ENCODE data around the gene ZFPL1. TPM values are rescaled to one million over a fixed set of nuclear protein-coding genes. Genes with fewer than 3 reads are reported as not detected.

The ZFPL1 gene
- total and polyA plus RNA-seq, 4 donors = 12.3 to 19.2 (median 16.3) TPM

DNA sequence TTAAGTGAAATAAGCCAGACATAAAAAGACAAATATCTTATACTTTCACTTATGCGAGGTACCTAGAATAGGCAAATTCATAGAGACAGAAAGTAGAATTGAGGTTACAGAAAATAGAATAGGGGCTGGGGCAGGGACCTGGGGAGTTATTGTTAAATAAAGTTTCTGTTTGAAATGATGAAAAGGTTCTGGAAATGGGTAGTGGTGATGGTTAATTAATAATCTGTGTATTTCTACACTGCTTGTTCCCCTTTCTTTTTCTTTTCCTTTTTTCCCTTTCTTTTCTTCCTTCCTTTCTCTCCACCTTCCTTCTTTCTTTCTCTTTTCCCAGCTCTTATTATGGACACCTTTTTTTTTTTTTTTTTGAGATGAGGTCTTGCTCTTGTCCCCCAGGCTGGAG lies 28.5 kb upstream of the ZFPL1 start:
- H3K27me3 ChIP-seq (ENCODE audit: control insufficient read depth in 4 of 4, insufficient read depth in 4 of 4, low read length in 3 of 4) = no peaks in the 10 kb centered on the region
- no peak overlapping the region for H3K27ac ChIP-seq (ENCODE audit: low read depth in 1 of 2, low read length in 2 of 2)
- 89% methylated on average over 1 of the region's 1 CpG for WGBS
- no peak for DNase-seq (ENCODE audit: low spot score)
- H3K4me3 ChIP-seq (ENCODE audit: low read depth in 1 of 3, low read length in 3 of 3) = no peak overlapping the region
- H3K36me3 ChIP-seq (ENCODE audit: control insufficient read depth in 4 of 4, insufficient read depth in 3 of 4, low read depth in 1 of 4, low read length in 3 of 4) = no peaks in the 10 kb centered on the region
- TF ChIP-seq YY1 (IDR thresholded peaks at IDR 0.05) (no peak), HNF4A (conservative IDR thresholded peaks at IDR 0.05) (no peak), FOXA1 (IDR thresholded peaks at IDR 0.05) (no peak)
- TF ChIP-seq, protein P1, sequence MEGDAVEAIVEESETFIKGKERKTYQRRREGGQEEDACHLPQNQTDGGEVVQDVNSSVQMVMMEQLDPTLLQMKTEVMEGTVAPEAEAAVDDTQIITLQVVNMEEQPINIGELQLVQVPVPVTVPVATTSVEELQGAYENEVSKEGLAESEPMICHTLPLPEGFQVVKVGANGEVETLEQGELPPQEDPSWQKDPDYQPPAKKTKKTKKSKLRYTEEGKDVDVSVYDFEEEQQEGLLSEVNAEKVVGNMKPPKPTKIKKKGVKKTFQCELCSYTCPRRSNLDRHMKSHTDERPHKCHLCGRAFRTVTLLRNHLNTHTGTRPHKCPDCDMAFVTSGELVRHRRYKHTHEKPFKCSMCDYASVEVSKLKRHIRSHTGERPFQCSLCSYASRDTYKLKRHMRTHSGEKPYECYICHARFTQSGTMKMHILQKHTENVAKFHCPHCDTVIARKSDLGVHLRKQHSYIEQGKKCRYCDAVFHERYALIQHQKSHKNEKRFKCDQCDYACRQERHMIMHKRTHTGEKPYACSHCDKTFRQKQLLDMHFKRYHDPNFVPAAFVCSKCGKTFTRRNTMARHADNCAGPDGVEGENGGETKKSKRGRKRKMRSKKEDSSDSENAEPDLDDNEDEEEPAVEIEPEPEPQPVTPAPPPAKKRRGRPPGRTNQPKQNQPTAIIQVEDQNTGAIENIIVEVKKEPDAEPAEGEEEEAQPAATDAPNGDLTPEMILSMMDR (IDR thresholded peaks at IDR 0.05; ENCODE audit: low read depth, low read length, missing input control) = no peak
- H3K4me1 ChIP-seq (ENCODE audit: control insufficient read depth in 4 of 4, insufficient read depth in 4 of 4, low read length in 3 of 4) = peaks cover 0 to 4% (median 1%) of the 10 kb centered on the region in 4 donors
- H3K9ac ChIP-seq (ENCODE audit: low read depth in 1 of 2, low read length in 2 of 2) = no peak overlapping the region
- no peaks in the 10 kb centered on the region for H3K9me3 ChIP-seq (ENCODE audit: control insufficient read depth in 4 of 4, low read length in 3 of 4)

GRCh38 chr11:65056999-65057398 lies 27.0 kb upstream of the ZFPL1 start:
- 97% methylated on average over 6 of the region's 6 CpGs for WGBS
- TF ChIP-seq HNF4G (IDR thresholded peaks at IDR 0.05) (no peak), FOXA2 (IDR thresholded peaks at IDR 0.05) (no peak), TAF1 (conservative IDR thresholded peaks at IDR 0.05) (no peak), YY1 (IDR thresholded peaks at IDR 0.05) (no peak), RAD21 (IDR thresholded peaks at IDR 0.05) (no peak), HNF4A (conservative IDR thresholded peaks at IDR 0.05) (no peak), ZBTB33 (IDR thresholded peaks at IDR 0.05) (no peak), RXRA (IDR thresholded peaks at IDR 0.05) (no peak), NR2F2 (IDR thresholded peaks at IDR 0.05) (no peak), FOXA1 (IDR thresholded peaks at IDR 0.05) (no peak), SP1 (IDR thresholded peaks at IDR 0.05) (no peak), JUND (IDR thresholded peaks at IDR 0.05) (no peak)
- TF ChIP-seq, protein P1 (IDR thresholded peaks at IDR 0.05; ENCODE audit: low read depth, low read length, missing input control) = no peak
- TF ChIP-seq, protein P2, sequence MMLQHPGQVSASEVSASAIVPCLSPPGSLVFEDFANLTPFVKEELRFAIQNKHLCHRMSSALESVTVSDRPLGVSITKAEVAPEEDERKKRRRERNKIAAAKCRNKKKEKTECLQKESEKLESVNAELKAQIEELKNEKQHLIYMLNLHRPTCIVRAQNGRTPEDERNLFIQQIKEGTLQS (IDR thresholded peaks at IDR 0.05) = no peak
- TF ChIP-seq, protein P3, sequence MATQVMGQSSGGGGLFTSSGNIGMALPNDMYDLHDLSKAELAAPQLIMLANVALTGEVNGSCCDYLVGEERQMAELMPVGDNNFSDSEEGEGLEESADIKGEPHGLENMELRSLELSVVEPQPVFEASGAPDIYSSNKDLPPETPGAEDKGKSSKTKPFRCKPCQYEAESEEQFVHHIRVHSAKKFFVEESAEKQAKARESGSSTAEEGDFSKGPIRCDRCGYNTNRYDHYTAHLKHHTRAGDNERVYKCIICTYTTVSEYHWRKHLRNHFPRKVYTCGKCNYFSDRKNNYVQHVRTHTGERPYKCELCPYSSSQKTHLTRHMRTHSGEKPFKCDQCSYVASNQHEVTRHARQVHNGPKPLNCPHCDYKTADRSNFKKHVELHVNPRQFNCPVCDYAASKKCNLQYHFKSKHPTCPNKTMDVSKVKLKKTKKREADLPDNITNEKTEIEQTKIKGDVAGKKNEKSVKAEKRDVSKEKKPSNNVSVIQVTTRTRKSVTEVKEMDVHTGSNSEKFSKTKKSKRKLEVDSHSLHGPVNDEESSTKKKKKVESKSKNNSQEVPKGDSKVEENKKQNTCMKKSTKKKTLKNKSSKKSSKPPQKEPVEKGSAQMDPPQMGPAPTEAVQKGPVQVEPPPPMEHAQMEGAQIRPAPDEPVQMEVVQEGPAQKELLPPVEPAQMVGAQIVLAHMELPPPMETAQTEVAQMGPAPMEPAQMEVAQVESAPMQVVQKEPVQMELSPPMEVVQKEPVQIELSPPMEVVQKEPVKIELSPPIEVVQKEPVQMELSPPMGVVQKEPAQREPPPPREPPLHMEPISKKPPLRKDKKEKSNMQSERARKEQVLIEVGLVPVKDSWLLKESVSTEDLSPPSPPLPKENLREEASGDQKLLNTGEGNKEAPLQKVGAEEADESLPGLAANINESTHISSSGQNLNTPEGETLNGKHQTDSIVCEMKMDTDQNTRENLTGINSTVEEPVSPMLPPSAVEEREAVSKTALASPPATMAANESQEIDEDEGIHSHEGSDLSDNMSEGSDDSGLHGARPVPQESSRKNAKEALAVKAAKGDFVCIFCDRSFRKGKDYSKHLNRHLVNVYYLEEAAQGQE (IDR thresholded peaks at IDR 0.05) = no peak
- TF ChIP-seq, protein P4, sequence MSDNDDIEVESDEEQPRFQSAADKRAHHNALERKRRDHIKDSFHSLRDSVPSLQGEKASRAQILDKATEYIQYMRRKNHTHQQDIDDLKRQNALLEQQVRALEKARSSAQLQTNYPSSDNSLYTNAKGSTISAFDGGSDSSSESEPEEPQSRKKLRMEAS (IDR thresholded peaks at IDR 0.05) = no peak
- Histone ChIP-seq H3K27me3 (ENCODE audit: control insufficient read depth in 4 of 4, insufficient read depth in 4 of 4, low read length in 3 of 4) (no peaks in the 10 kb centered on the region), H3K4me1 (ENCODE audit: control insufficient read depth in 4 of 4, insufficient read depth in 4 of 4, low read length in 3 of 4) (peaks cover 0 to 4% (median 1%) of the 10 kb centered on the region in 4 donors), H3K4me3 (ENCODE audit: low read depth in 1 of 3, low read length in 3 of 3) (no peak overlapping the region), H3K36me3 (ENCODE audit: control insufficient read depth in 4 of 4, insufficient read depth in 3 of 4, low read depth in 1 of 4, low read length in 3 of 4) (no peaks in the 10 kb centered on the region), H3K9me3 (ENCODE audit: control insufficient read depth in 4 of 4, low read length in 3 of 4) (no peaks in the 10 kb centered on the region), H3K27ac (ENCODE audit: low read depth in 1 of 2, low read length in 2 of 2) (no peak overlapping the region), H3K9ac (ENCODE audit: low read depth in 1 of 2, low read length in 2 of 2) (no peak overlapping the region)
- no peak for DNase-seq (ENCODE audit: low spot score)
